Epithelial cell of proximal tubule (primary cell): Measurements from ENCODE around the gene C12orf43. TPM values are rescaled to one million over a fixed set of nuclear protein-coding genes. Genes with fewer than 3 reads are reported as not detected.

Experiments used
- DNase-seq: peaks from one replicate; pipeline ENCODE4 v3.0.0-alpha.2; 2011; ENCODE audit warnings: low read depth
- H3K4me3 ChIP-seq: 2 replicates; pipeline ENCODE4 v1.5.1; 2011; ENCODE audit warnings: low read depth, mild to moderate bottlenecking, low read length
- total RNA-seq: library from RNA; depleted of rRNA; stranded (reverse); fragments of >200 nt; gene quantifications from 2 replicates; pipeline ENCODE4 v1.2.3, GENCODE V29; 2015
- TF ChIP-seq, protein P1 (sequence below): conservative IDR thresholded peaks from 2 replicates; pipeline ENCODE4 v1.5.1; 2012; ENCODE audit warnings: low read depth, mild to moderate bottlenecking, low read length

C12orf43 gene
- total RNA-seq, 1 donor from 2014 or later, result 20.6 TPM

DNA sequence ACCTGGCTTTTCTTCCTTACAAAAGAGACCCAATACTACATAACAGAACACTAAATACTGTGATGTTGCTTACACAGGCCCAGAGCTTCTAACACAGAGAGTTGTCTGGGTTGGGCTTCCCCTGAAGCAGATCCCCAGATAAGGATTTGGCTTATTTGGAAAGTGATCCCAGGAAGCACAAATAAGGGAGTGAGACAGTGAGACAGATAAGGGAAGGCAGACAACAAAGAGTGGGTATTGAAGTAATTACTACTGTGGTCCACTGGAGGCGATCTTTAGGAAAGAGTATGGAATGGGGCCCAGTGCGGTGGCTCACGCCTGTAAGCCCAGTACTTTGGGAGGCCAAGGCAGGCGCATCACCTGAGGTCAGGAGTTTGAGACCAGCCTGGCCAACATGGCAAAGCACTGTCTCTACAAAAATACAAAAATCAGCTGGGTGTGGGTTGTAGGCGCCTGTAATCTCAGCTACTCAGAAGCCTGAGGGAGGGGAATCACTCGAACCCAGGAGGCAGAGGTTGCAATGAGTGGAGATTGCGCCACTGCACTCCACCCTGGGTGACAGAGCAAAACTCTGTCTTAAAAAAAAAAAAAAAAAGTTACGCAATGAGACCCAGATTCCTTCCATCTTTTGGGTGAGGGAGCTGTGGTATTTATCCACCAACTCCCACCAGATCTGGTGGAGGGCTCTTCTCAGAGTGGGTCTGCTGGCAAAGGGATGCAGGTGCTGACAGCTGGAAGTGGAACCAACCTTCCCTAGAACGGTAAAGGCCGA is 10.2 kb upstream of the C12orf43 start:
- TF ChIP-seq, protein P1, sequence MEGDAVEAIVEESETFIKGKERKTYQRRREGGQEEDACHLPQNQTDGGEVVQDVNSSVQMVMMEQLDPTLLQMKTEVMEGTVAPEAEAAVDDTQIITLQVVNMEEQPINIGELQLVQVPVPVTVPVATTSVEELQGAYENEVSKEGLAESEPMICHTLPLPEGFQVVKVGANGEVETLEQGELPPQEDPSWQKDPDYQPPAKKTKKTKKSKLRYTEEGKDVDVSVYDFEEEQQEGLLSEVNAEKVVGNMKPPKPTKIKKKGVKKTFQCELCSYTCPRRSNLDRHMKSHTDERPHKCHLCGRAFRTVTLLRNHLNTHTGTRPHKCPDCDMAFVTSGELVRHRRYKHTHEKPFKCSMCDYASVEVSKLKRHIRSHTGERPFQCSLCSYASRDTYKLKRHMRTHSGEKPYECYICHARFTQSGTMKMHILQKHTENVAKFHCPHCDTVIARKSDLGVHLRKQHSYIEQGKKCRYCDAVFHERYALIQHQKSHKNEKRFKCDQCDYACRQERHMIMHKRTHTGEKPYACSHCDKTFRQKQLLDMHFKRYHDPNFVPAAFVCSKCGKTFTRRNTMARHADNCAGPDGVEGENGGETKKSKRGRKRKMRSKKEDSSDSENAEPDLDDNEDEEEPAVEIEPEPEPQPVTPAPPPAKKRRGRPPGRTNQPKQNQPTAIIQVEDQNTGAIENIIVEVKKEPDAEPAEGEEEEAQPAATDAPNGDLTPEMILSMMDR, result no peak
- H3K4me3 ChIP-seq, result no peak overlapping the region
- no peak for DNase-seq

DNA sequence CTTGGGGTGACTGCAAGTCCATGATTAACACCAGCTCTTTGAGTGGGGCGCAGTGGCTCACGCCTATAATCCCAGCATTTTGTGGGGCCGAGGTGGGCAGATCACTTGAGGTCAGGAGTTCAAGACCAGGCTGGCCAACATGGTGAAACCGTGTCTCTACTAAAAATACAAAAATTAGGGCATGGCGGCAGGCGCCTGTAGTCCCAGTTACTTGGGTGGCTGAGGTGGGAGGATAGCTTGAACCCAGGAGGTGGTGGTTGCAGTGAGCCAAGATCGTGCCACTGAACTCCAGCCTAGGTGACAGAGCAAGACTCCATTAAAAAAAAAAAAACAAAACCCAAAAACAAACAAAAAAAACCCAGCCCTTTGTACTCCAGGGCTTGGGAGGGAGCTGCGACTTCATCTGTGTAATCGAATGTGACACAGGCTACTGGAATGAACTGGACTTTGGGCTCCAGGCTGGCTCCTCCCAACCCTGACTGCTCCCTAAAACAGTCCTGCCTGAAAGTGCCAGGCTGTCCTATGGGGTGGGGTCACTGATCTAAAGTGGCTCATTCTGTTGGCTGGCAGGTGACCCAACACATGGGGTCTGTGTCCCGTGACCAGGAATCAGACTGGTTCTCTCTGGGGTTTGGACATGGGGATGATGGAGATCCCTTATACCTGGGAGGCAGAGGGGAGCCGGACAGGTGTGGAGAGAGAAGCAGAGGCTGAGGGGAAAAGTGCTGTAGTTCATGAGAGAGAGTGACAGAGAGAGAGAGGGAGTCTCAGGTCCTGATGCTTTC is 9.3 kb upstream of the C12orf43 start:
- TF ChIP-seq, protein P1, result no peak
- no peak for DNase-seq
- H3K4me3 ChIP-seq, result no peak overlapping the region

DNA sequence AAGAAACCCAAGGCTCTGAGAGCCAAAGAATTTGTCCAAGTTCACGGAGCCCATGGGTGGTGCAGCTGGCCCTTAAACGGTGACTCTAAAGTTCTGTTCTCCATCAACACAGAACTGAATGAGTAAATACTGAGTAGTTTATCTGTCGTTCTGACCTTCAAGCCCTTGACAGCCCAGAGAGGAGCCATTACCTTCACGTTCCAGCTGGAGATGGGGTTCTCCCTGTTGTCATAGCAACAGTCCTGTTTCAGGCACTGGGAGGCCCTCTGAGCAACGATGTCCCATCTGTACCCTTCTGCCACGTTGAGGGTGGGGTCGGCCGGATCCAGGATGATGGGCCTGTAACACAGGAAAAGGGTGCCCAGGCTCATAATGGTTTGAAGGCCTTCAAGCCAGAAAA is 7.5 kb upstream of the C12orf43 start:
- no peak for DNase-seq
- H3K4me3 ChIP-seq, result no peak overlapping the region
- TF ChIP-seq, protein P1, result no peak

DNA sequence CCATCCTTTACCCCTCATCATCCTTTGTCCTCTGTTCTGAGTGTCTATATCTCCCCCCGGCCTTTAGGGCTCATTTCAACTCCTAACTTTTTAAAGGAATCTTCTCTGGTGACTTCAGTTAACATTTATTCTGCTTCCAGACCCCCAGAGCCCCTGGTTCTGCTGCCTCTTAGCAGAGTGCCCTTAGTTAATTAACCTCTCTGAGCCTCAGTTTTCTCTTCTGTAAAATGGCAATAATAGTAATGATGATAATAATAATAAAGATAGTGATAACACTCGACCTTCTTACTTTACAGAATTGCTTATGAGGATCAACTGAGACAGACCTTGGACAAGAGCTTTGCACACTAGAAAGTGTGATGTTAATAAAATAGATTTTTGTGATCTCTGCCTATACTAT is 6.4 kb upstream of the C12orf43 start:
- TF ChIP-seq, protein P1, result no peak
- H3K4me3 ChIP-seq, result no peak overlapping the region
- no peak for DNase-seq

DNA sequence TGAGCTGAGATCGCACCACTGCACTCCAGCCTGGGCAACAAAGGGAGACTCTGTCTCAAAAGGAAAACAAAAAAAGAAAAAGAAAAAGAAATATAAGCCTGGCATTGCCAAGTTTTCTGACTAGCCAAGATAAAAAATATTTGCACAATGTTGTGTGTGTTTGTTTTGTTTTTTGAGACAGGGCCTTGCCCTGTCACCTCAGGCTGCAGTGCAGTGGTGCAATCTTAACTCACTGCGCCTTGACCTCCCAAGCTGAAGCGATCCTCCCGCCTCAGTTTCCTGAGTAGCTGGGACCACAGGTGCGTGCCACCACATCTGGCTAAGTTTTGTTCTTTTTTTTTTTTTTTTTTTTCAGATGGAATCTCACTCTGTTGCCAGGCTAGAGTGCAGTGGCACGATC is 5.5 kb upstream of the C12orf43 start:
- no peak overlapping the region for H3K4me3 ChIP-seq
- TF ChIP-seq, protein P1, result no peak
- DNase-seq, result no peak

DNA sequence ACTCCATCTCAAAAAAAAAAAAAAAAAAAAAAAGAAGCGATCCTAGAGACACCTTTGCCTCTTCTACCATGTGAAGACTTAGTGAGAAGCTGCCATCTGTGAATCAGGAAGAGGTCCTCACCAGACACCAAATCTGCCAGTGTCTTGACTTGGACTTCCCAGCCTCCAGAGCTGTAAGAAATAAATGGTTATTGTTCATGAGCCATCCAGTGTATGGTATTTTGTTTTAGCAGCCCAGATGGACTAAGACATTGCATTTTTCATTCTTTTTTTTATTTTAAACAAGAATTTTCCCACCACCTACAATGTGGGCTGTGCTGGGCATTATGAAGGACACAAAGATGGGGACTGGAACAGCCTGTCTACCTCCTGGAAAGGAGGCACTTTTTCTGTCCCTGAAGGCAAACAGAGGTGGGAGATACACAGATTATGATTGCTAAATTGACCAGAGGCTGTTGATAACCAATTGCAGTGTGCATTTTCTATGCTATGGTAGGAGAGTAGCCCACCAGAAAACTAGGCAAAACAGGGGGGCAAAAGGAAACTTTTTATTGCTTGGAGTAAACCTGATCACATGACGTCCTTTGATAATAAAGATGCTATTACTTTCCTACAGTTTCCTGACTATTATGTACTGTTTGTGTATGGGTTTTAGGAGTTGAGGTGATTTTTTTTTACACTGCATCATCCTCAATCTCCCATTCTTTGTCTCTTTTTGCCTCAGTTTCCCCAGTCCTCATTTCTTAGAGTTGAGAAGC is 2.8 kb upstream of the C12orf43 start:
- no peak overlapping the region for H3K4me3 ChIP-seq
- TF ChIP-seq, protein P1, result no peak
- DNase-seq, result no peak
